SK-N-SH (cell line): ENCODE results near the gene DDAH1. TPM values are rescaled to one million over a fixed set of nuclear protein-coding genes. Genes with fewer than 3 reads are reported as not detected.
A peak's percentile ranks its signal among the peaks of the same experiment; 100 is the strongest.

Experiments used
- CTCF ChIA-PET: fragments of 300-600, 350-600 bp; formaldehyde crosslinking; extraction: SDS; loops from one replicate; lab custom pipeline; 2021; lab: Yijun Ruan, JAX
- POLR2A ChIA-PET: fragments of 350-600 bp; sonication (Branson Sonifier 250); formaldehyde crosslinking; extraction: SDS; loops from one replicate; lab custom pipeline; 2020; ENCODE audit warnings: antibody characterized with exemption, inconsistent platforms; lab: Yijun Ruan, JAX
- DNase-seq: peaks from one replicate; pipeline ENCODE4 v3.0.0; 2012
- H2AFZ ChIP-seq: fragments of 200-600 bp; sonication (generic); 2 replicates; pipeline ENCODE4 v1.8.1; 2016; ENCODE audit warnings: antibody characterized with exemption, mild to moderate bottlenecking, low read depth
- H3F3A ChIP-seq: fragments of 200-600 bp; sonication (generic); replicated peaks from 2 replicates; pipeline ENCODE3; 2016; ENCODE audit warnings: antibody characterized with exemption, mild to moderate bottlenecking; ENCODE audit not compliant: insufficient read depth
- H3K27ac ChIP-seq, 2 experiments: fragments of 200-500 bp in 1 of 2; fragments of 200-600 bp in 1 of 2; sonication (Bioruptor generic) in 1 of 2; sonication (generic), shearing (Covaris generic) in 1 of 2; 2 replicates each; pipeline versions ENCODE4 v1.5.1 to v1.6.1; 2014 to 2016; ENCODE audit warnings: low read depth in 2 of 2, inconsistent platforms in 1 of 2, low read length in 1 of 2, mild to moderate bottlenecking in 1 of 2, mixed read lengths in 1 of 2
- H3K27me3 ChIP-seq: fragments of 200-600 bp; sonication (generic), shearing (Covaris generic); 2 replicates; pipeline ENCODE4 v1.6.1; 2016; ENCODE audit warnings: mixed run types; ENCODE audit not compliant: insufficient read depth
- H3K36me3 ChIP-seq, 2 experiments: fragments of 200-500 bp in 1 of 2; fragments of 200-600 bp in 1 of 2; sonication (Bioruptor generic) in 1 of 2; sonication (generic) in 1 of 2; replicated peaks in 1 of 2; 2 replicates each; pipeline versions ENCODE3 to v1.5.1; 2014 to 2016; ENCODE audit warnings: low read length in 1 of 2, mild to moderate bottlenecking in 1 of 2; ENCODE audit not compliant: insufficient read depth in 2 of 2, control insufficient read depth in 1 of 2
- H3K4me1 ChIP-seq, 2 experiments: fragments of 200-500 bp in 1 of 2; fragments of 200-600 bp in 1 of 2; sonication (Bioruptor generic) in 1 of 2; sonication (generic), shearing (Covaris generic) in 1 of 2; 2 replicates each; pipeline versions ENCODE4 v1.5.1 to v1.6.1; 2014 to 2016; ENCODE audit warnings: low read depth in 1 of 2, low read length in 1 of 2, mixed run types in 1 of 2; ENCODE audit not compliant: insufficient read depth in 2 of 2, control insufficient read depth in 1 of 2
- H3K4me2 ChIP-seq: fragments of 200-600 bp; sonication (generic), shearing (Covaris generic); 2 replicates; pipeline ENCODE4 v1.6.1; 2017; ENCODE audit warnings: mixed run types
- H3K4me3 ChIP-seq, 2 experiments: fragments of 200-500 bp in 1 of 2; fragments of 200-600 bp in 1 of 2; sonication (Bioruptor generic) in 1 of 2; sonication (generic), shearing (Covaris generic) in 1 of 2; 2 replicates each; pipeline versions ENCODE4 v1.5.1 to v1.8.1; 2014 to 2016; ENCODE audit warnings: low read depth in 2 of 2, inconsistent platforms in 1 of 2, low read length in 1 of 2, mild to moderate bottlenecking in 1 of 2, mixed read lengths in 1 of 2, moderate library complexity in 1 of 2
- H3K79me2 ChIP-seq: fragments of 200-600 bp; sonication (generic); 2 replicates; pipeline ENCODE4 v1.8.1; 2017; ENCODE audit warnings: mild to moderate bottlenecking; ENCODE audit not compliant: insufficient read depth
- H3K9ac ChIP-seq: fragments of 200-600 bp; sonication (generic); 2 replicates; pipeline ENCODE4 v1.6.1; 2017; ENCODE audit warnings: mixed run types
- H3K9me2 ChIP-seq: fragments of 200-600 bp; sonication (generic); 2 replicates; pipeline ENCODE4 v1.6.1; 2017; ENCODE audit warnings: mixed run types
- H3K9me3 ChIP-seq: fragments of 200-600 bp; sonication (generic); 2 replicates; pipeline ENCODE4 v1.6.1; 2017; ENCODE audit warnings: mixed run types, mild to moderate bottlenecking, moderate library complexity
- H4K20me1 ChIP-seq: fragments of 200-600 bp; sonication (generic); 2 replicates; pipeline ENCODE4 v1.6.1; 2017; ENCODE audit warnings: mild to moderate bottlenecking, mixed run types; ENCODE audit not compliant: insufficient read depth
- CHD2 ChIP-seq: fragments of 150-350 bp; IDR thresholded peaks from 2 replicates; pipeline ENCODE4 v1.6.1; 2018; ENCODE audit warnings: low read length; ENCODE audit not compliant: partially characterized antibody
- ELF1 ChIP-seq: IDR thresholded peaks from 2 replicates; pipeline ENCODE4 v1.4.0; 2012
- EP300 ChIP-seq, 2 experiments: IDR thresholded peaks; 2 replicates each; pipeline versions ENCODE4 v1.4.0 to v1.6.1; 2012; ENCODE audit warnings: borderline replicate concordance in 1 of 2, low read depth in 1 of 2, low read length in 1 of 2
- FOSL2 ChIP-seq: IDR thresholded peaks from 2 replicates; pipeline ENCODE4 v1.4.0; 2012; ENCODE audit warnings: low read depth, mild to moderate bottlenecking, moderate library complexity, borderline replicate concordance
- FOXJ3 ChIP-seq: sonication (generic); formaldehyde crosslinking; IDR thresholded peaks from 2 replicates; pipeline ENCODE4 v1.5.1; 2020; ENCODE audit warnings: mild to moderate bottlenecking, missing genetic modification reagents
- GABPA ChIP-seq: IDR thresholded peaks from 2 replicates; pipeline ENCODE4 v1.4.0; 2012; ENCODE audit warnings: low read depth, mild to moderate bottlenecking
- JUND ChIP-seq: IDR thresholded peaks from 2 replicates; pipeline ENCODE4 v1.4.0; 2012
- MAX ChIP-seq: IDR thresholded peaks from 2 replicates; pipeline ENCODE4 v1.4.0; 2012; ENCODE audit warnings: low read depth
- MEF2A ChIP-seq: IDR thresholded peaks from 2 replicates; pipeline ENCODE4 v1.4.0; 2012; ENCODE audit warnings: low read depth, borderline replicate concordance
- NFIC ChIP-seq: IDR thresholded peaks from 2 replicates; pipeline ENCODE4 v1.4.0; 2012; ENCODE audit warnings: borderline replicate concordance
- NRF1 ChIP-seq: IDR thresholded peaks from 2 replicates; pipeline ENCODE4 v1.6.1; 2012; ENCODE audit warnings: low read depth, mild to moderate bottlenecking, low read length
- POLR2AphosphoS5 ChIP-seq: IDR thresholded peaks from 2 replicates; pipeline ENCODE4 v1.6.1; 2012; ENCODE audit warnings: low read depth, low read length
- RCOR1 ChIP-seq: fragments of 150-350 bp; IDR thresholded peaks from 2 replicates; pipeline ENCODE4 v1.6.1; 2017; ENCODE audit warnings: antibody characterized with exemption, low read length
- RFX5 ChIP-seq: IDR thresholded peaks from 2 replicates; pipeline ENCODE4 v1.6.1; 2012; ENCODE audit warnings: mild to moderate bottlenecking, improper control_type of control experiment, low read length
- SIN3A ChIP-seq: IDR thresholded peaks from 2 replicates; pipeline ENCODE4 v1.6.1; 2012; ENCODE audit warnings: low read depth, mild to moderate bottlenecking, low read length, moderate library complexity, borderline replicate concordance
- SMC3 ChIP-seq: IDR thresholded peaks from 2 replicates; pipeline ENCODE4 v1.6.1; 2012; ENCODE audit warnings: low read depth, low read length, improper control_type of control experiment
- TAF1 ChIP-seq: IDR thresholded peaks from 2 replicates; pipeline ENCODE4 v1.6.1; 2012; ENCODE audit warnings: low read depth, mild to moderate bottlenecking, low read length, moderate library complexity, borderline replicate concordance
- TCF12 ChIP-seq: IDR thresholded peaks from 2 replicates; pipeline ENCODE4 v1.4.0; 2012
- USF1 ChIP-seq: IDR thresholded peaks from 2 replicates; pipeline ENCODE4 v1.4.0; 2012; ENCODE audit warnings: low read depth, borderline replicate concordance
- USF2 ChIP-seq: fragments of 150-350 bp; IDR thresholded peaks from 2 replicates; pipeline ENCODE4 v1.6.1; 2017; ENCODE audit warnings: antibody characterized with exemption, low read length, low read depth, borderline replicate concordance
- YY1 ChIP-seq: IDR thresholded peaks from 2 replicates; pipeline ENCODE4 v1.4.0; 2012; ENCODE audit warnings: low read depth, mild to moderate bottlenecking
- WGBS: methylation state at CpG from one replicate; pipeline ENCODE4 v1.1.6; 2017; ENCODE audit warnings: low lambda C conversion rate; 5-methylcytosine and 5-hydroxymethylcytosine counted together
- polyA plus RNA-seq, 3 experiments: library from polyadenylated mRNA; depleted of rRNA; stranded (reverse); fragments of >200 nt; gene quantifications; 2 replicates each; pipeline ENCODE4 v1.2.3, GENCODE V29; 2012
- TF ChIP-seq, protein P1 (sequence below): IDR thresholded peaks from 2 replicates; pipeline ENCODE4; 2012

The DDAH1 gene
- polyA plus RNA-seq, 1 of the 3 experiments (the other 2 are of a cell fraction) = 64.3 TPM

- Histone ChIP-seq H3K9me3 (no peaks in the 10 kb centered on the region), H3F3A (peaks cover 81% of the 10 kb centered on the region), H3K36me3 (peaks cover 10 to 13% of the 10 kb centered on the region in 2 experiments), H3K4me3 (no peak overlapping the region), H2AFZ (no peak overlapping the region), H3K9me2 (no peaks in the 10 kb centered on the region), H3K79me2 (peaks cover 75% of the 10 kb centered on the region), H3K4me1 (peaks cover 10 to 67% of the 10 kb centered on the region in 2 experiments), H3K27me3 (no peaks in the 10 kb centered on the region), H3K27ac (peak overlapping the region in 1 of 2 experiments; percentile 100; a peak in 2 of 4 replicates), H3K4me2 (no peak overlapping the region), H4K20me1 (no peaks in the 10 kb centered on the region), H3K9ac (0 out of 2 replicates have a peak overlapping the region, but pooled peaks have one; percentile 19)
- WGBS = 80% methylated on average over 5 of the region's 5 CpGs
- POLR2A ChIA-PET = no interaction called here
- no peak for DNase-seq
- TF ChIP-seq POLR2AphosphoS5 (no peak), ELF1 (no peak), TAF1 (no peak), MAX (no peak), MEF2A (no peak), FOXJ3 (CRISPR knock-in tag) (no peak), SIN3A (no peak), RFX5 (no peak), GABPA (no peak), SMC3 (no peak), NRF1 (no peak), CHD2 (no peak), FOSL2 (no peak), YY1 (no peak), NFIC (no peak), USF2 (no peak)
- TF ChIP-seq, protein P1, sequence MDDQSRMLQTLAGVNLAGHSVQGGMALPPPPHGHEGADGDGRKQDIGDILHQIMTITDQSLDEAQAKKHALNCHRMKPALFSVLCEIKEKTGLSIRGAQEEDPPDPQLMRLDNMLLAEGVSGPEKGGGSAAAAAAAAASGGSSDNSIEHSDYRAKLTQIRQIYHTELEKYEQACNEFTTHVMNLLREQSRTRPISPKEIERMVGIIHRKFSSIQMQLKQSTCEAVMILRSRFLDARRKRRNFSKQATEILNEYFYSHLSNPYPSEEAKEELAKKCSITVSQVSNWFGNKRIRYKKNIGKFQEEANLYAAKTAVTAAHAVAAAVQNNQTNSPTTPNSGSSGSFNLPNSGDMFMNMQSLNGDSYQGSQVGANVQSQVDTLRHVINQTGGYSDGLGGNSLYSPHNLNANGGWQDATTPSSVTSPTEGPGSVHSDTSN = no peak
- CTCF ChIA-PET = interaction anchor here (1.4 to 2.3 kb wide), 2 partner anchors 16 to 257 kb away, joined by 3 to 11 read pairs; partner anchors contain the start of gene CCN1
Observed at GRCh38 chr1:85323770-85324169, 141.2 kb downstream of the DDAH1 start.

DNA sequence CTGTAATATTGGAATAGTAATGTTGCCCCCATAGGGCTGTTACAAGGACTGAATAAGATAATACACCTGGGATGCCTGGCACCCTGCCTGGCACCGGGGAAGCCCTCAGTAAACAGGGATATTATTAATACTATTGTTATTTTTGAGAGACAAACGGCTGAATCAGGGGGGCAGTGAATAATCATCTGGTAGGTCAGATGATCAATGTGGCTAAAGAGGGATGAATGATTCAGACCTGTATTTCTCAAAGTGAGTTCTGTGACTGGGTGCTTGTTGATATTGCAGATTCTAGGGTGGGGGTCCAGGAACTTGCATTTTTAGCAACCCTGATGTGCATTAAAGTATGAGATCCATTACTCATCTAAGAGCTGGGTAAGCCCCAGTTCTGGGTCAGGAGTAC is 142.3 kb downstream of the DDAH1 start:
- peaks cover 74% of the 10 kb centered on the region for H3K79me2 ChIP-seq
- H4K20me1 ChIP-seq = no peaks in the 10 kb centered on the region
- no peak for TF ChIP-seq ELF1
- TF ChIP-seq, protein P1 = peak; percentile 53; the same call in 1 of the 2 replicates
- TF ChIP-seq USF1 = no peak
- TF ChIP-seq EP300 (IDR thresholded peaks at IDR 0.05; ENCODE audit: borderline replicate concordance in 1 of 2, low read depth in 1 of 2, low read length in 1 of 2) = peak in 1 of 2 experiments; percentile 38; a peak in 1 of 4 replicates
- no peak for TF ChIP-seq CHD2
- TF ChIP-seq FOSL2 = peak; percentile 50; the same call in 1 of the 2 replicates
- peak; percentile 43 for TF ChIP-seq NFIC
- TF ChIP-seq RCOR1 = no peak
- peak; percentile 28 for TF ChIP-seq JUND
- no peak for TF ChIP-seq SIN3A
- TF ChIP-seq MEF2A = peak; percentile 47; the same call in 1 of the 2 replicates
- peak; percentile 54; the same call in 1 of the 2 replicates for TF ChIP-seq TCF12
- H3K27me3 ChIP-seq = no peaks in the 10 kb centered on the region
- peak overlapping the region; percentile 5 to 100; a peak in 3 of 4 replicates for H3K27ac ChIP-seq
- ChIA-PET CTCF (interaction anchor here (2.3 kb wide), 1 partner anchor 15 kb away, joined by 11 read pairs; no protein-coding TSS in a partner anchor), POLR2A (no interaction called here)
- peaks cover 16 to 24% of the 10 kb centered on the region in 2 experiments for H3K36me3 ChIP-seq
- no peaks in the 10 kb centered on the region for H3K9me2 ChIP-seq
- no peak overlapping the region for H3K4me3 ChIP-seq
- no peak for DNase-seq
- H3K4me2 ChIP-seq = no peak overlapping the region
- no peaks in the 10 kb centered on the region for H3K9me3 ChIP-seq
- H2AFZ ChIP-seq = no peak overlapping the region
- peaks cover 8 to 68% of the 10 kb centered on the region in 2 experiments for H3K4me1 ChIP-seq
- H3K9ac ChIP-seq = peak overlapping the region; percentile 89
- peaks cover 82% of the 10 kb centered on the region for H3F3A ChIP-seq
- 0% methylated on average over 2 of the region's 2 CpGs for WGBS
